ENCODE measurements around the gene FOXN3.

FOXN3 gene

DNA sequence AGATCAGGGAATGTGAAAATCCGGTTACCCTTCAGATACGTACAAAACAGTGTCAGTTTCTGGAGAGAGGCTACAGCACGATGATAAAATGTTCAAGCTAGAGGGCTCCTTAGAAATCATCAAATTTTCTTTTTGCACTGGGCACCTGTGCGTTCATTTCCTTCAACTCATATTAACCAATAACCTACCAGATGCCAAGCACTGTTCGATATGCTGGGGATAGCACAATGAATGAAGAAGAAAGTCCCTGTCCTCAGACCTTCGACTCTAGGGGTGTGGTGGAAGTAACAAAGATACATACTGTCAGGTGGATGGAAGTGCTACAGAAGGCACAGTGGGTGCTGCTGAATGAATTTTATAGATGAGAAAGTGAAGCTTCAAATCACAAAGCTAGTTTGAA is 172.3 kb downstream of the FOXN3 start:
- DNase-seq, result no peak

GRCh38 chr14:89243741-89244140 is 173.3 kb downstream of the FOXN3 start:
- DNase-seq, result no peak

- no peak for DNase-seq
These were observed 173.7 kb downstream of the FOXN3 start for GRCh38 chr14:89243286-89243685.

DNA sequence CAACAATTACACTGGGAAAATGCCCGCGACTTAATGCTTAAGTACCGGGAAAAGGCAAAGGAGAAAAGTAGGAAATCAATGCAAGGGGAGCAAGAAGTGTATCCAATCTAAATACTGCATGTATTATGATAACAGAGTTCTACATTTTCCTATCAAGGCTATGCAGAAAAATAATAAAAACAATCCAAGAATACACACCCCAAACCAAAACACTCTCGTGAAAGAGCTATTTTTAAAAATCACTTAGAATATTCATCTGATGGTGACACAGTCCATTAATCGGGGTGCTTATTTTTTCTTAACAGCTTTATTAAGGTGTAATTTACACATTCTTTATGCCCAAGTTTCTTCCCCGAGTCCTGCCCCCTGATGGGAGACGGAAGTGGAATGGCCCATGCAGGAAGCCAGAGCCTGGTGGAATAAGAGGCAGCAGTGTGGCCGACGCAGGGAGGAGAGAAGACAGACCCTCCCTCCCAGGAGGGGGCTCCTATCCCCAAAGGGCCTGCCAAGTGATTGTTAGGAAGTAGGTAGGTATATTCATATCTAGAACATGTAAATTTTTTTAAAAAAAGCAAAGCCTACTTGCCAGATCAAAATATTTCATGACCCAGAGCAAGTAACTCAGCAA is 174.3 kb downstream of the FOXN3 start:
- DNase-seq, result no peak

DNA sequence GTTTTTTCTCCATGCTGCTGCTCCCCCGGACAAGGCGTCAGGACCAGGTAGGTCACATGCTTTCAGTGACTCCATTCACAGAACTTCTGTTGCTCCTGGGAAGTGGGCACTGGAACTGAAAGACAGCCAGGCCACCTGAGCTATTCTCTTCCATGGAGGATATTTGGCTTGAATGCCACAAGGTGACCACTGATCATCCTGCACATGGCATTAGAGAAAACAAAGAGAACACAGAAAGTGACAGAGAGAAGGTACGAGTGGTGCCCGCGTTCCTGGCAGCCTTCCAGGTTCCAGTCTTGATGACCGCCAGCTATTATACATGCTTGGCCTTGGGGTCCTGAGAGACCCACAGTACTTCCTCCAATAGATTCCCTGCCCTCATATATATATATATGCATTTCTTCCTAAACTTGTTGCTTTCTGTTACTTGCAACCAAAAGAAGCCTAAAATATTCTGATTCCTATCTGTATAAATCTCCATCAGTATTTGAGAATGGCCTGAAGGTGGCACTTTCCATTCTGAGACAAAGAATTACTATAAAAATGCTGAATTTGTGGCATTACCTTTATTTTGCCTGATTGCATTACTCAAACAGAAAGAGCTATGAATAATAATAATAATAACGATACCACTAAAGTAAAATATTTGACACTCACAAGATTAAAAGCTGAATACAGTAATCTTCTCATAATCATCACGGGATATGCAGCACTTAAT is 174.9 kb downstream of the FOXN3 start:
- no peak for DNase-seq

- no peak for DNase-seq
These were observed 175.8 kb downstream of the FOXN3 start for GRCh38 chr14:89241257-89241656.

GRCh38 chr14:89240414-89240813 is 176.6 kb downstream of the FOXN3 start:
- DNase-seq, result no peak

DNA sequence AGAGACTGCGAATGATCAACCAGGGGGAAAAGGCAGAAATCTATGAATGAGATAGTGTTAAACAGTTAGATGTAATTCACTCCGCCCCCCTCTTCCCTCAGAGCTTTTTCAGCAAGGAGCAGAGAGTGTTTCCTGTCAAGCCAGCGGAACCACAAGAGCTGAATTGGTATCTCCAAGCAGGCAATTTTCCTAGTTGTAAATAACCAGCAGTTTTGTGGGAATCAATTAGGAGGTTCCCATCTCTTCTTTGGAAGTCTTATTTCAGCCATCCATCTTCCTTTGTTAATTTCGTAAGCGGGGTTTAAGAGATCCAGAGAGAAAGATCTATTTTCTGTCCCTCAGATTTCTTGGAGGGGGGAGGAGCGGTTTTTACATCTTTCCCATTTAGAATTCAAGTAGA is 178.0 kb downstream of the FOXN3 start:
- no peak for DNase-seq

DNA sequence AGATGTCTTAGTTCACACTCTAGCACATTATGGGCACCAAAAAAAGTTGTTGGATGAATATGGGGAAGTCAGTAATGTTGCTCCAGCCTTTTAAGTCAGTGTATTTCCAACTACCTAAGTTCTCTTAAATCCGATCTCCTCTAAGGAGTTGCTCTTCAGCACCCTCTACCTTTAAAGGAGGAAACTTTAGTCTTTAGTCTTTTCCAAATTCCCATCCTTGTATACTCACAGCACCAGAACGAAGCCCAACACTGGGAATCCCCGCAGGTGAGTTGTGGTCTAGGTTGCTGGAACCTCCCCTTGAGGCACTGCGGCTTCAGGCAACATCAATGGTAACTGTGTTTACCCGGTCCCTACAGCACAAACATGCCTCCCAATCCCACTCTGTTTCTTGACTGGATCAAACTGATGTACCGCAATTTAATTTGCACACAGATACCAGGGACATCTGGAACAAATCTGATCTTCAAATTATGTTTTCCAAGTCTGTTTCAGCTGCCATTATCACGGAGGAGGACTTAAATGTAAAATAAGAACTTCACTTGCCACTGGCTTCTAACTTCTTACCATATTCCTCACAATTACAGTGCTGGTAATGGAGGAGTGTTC is 179.0 kb downstream of the FOXN3 start:
- DNase-seq, result no peak

DNA sequence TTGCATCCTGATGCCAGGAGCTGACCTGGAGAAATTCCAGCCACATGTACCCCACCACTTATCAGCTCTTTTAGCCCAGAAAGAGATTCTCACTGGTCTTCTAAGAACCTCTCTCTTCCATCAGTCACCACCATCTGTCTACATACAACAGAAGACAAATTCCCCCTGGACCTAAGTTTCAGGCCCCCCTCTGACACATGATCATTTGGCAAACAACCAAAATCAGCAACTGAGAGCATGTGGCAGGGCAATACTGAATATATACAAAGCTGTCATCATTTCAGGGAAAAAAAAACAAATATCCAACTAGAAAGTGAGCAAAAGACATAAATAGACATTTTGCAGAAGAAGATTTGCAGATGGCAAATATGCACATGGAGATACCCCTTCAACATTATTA is 180.2 kb downstream of the FOXN3 start:
- no peak for DNase-seq

DNA sequence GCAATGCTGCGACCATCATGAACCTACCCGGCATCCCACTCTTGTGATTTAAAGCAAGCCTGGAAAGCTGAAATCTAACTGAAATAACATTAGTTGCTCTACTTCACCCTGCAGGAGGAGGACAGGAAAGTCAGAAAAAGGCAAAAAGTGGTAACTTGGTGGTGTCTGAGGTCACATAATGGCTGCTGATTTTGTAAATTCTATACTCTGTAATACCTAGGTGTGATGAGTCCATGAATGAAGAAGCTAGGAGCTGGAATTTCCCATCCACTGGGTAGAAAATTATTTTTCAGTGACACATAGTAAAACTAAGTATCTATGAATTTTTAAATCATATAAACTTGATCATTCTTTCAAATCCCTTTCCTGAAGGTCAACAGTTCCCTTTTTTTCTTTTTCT is 183.8 kb downstream of the FOXN3 start:
- DNase-seq, result no peak

DNA sequence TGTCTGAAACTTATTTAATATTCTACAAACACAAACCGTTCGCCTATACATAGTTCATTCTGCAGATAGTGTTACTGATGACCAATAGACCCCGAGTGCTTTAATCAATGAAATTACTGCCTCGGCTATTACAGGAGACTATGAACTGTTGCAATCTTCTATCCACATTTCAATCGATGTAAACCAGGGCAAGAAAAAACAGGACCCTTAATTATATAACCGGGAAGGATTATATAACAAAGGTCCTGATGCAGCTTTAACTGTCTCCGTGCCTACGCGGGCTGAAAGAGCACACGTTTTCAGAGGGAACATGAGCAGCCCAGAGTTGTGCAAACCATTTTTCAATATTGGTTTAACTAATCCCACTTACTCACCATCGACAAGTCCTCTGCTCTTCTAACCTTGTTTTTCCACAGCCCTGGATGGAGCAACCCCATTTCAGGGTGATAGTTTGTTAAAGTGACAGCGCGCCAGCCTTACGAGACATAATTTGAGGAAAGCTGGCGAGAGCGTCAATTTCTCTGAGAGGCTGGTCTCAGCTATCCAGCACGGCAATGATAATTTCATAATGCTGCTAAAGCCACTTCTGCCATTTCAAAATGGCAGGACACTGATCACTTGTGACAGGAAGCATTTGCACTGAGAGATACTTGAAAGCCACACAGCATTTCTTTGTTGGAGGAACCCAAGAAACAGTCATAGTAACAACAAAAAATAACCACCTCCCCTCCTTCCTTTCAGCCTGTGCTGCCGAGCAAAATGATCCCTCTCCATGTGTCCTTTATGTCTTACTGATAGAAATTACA is 184.6 kb downstream of the FOXN3 start:
- no peak for DNase-seq

GRCh38 chr14:89231426-89232113 is 185.5 kb downstream of the FOXN3 start:
- no peak for DNase-seq

DNA sequence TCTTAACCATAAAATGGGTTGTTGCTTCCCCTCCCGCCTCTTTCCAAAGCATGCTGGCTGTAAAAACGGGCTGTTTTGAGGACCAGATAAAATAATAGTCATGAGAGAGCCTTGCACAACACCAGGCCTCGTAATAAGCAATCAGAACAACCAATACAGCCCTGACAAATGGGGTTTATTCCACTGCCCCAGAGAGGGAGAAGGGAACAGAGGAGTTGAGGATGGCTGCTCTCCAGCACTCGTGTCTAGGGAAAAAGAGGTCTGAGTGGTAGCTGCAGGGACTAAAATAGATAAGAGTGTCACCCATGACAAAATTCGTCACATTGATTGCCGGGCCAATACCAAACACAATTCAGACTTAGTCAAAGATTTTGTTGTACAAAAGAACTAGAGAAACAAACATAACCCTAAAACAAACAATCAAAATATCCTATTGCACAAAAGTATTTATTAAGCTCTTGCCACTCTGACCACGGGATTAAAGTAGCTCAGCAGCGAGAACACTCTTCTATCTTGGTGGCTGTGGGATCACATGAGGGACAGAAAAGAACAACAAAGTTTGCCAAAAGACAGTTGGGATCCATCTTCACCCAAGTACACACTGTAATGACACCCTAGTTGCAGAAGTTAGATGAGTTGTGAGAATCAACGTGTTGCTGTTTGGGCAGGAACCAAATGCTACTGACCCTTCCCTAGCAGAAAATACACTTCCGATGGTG is 188.0 kb downstream of the FOXN3 start:
- DNase-seq, result no peak

GRCh38 chr14:89227496-89227836 is 189.6 kb downstream of the FOXN3 start:
- no peak for DNase-seq

GRCh38 chr14:89226801-89227495 is 190.1 kb downstream of the FOXN3 start:
- no peak for DNase-seq

- no peak for DNase-seq
These were observed 191.4 kb downstream of the FOXN3 start for GRCh38 chr14:89225607-89226006.

DNA sequence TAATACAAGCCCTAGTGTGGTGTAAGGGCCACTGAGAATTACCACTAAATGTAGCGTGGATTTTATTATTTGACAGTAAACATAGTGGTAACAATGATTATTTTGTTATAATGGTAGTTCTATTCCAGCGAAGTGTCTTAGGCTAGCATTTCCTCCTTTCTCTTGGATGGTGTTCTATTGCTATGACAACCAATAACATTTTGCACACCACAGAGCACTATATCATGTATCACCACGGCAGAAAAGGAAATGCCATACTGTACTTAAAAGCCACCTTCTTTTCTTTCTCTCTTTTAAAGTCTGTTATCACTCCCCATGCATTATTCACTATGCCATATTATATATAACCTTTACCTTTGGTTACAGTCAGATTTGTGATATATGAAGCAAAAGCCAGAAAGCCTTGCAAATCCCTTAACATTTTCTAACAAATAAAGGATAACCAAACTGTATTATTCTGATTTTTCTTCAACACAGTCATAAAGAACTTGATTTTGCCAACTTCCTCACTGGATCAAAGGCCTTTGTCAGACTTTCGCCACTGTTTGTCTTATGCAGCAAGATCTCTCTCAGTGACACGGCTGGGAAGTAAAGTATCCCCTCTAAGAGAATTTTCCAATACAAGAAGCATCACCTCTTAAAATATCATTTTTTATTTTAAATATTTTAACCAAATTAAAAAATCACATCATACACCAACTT is 195.8 kb downstream of the FOXN3 start:
- peak; percentile 35 for DNase-seq

- DNase-seq, result no peak
These were observed 198.0 kb downstream of the FOXN3 start for GRCh38 chr14:89219051-89219450.

- DNase-seq, result no peak
These were observed 199.1 kb downstream of the FOXN3 start for GRCh38 chr14:89217891-89218290.

DNA sequence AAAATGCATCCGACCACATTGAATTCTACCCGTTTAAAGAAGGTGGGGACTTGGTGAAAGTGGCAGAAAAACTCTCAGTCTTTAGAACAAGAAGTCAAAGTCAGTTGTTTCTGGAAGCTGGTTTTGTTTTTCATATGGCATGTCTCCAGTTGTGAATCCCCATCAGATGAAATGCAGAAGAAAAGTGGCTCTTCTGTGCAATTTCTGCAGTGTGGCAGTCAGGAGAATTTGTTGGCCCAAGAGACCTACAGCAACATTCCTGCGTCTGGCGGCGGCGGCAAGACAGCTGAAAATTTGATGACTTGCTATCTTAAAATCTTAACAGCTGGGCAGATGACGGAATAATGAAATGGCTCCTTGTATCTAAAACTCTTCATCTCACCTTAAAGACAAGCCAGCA is 201.5 kb downstream of the FOXN3 start:
- DNase-seq, result no peak
